ENCODE data around the gene CHMP2B. TPM values are rescaled to one million over a fixed set of nuclear protein-coding genes. Genes with fewer than 3 reads are reported as not detected.

CHMP2B gene
- total RNA-seq, 1 experiment from 2014 or later, result 39.3 TPM

DNA sequence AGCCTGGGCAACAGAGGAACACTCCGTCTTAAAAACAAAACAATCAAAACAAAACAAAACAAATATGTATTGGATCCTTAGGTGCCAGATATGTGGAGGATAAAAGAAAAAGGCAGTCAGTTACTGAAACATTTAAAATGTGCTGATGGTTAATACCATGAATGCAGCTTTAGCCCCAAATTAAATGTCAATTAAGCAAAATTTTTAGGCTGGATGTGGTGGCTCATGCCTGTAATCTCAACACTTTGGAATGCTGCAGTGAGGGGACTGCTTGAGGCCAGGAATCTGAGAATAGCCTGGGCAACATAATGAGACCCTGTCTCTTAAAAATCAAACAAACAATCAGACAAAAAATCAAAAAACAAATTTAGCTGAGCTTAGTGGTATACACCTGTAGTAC, 8.5 kb upstream of the CHMP2B start:
- no peak for DNase-seq
- Histone ChIP-seq H3K9me3 (ENCODE audit: control insufficient read depth, low read depth, low read length) (no peaks in the 10 kb centered on the region), H4K8ac (replicated peaks; ENCODE audit: insufficient read length, low read depth, low read length) (no peak overlapping the region), H4K91ac (ENCODE audit: insufficient read length, low read depth, low read length) (no peak overlapping the region), H3K4me1 (ENCODE audit: insufficient read depth, low read length) (no peaks in the 10 kb centered on the region), H3K4me2 (ENCODE audit: insufficient read depth, insufficient read length, low read length) (no peak overlapping the region), H2BK12ac (ENCODE audit: insufficient read length, low read depth, low read length) (no peak overlapping the region), H2BK15ac (ENCODE audit: low read depth, low read length) (no peak overlapping the region), H2BK120ac (ENCODE audit: low read depth, low read length, poor library complexity, severe bottlenecking) (no peak overlapping the region), H3K56ac (ENCODE audit: insufficient read length, low read depth, low read length) (no peak overlapping the region), H3K79me2 (ENCODE audit: insufficient read depth, low read length) (no peaks in the 10 kb centered on the region), H3T11ph (ENCODE audit: low read length) (no peak overlapping the region), H3K18ac (ENCODE audit: insufficient read length, low read depth, low read length) (no peak overlapping the region), H2AFZ (ENCODE audit: low read length) (no peak overlapping the region), H2BK5ac (ENCODE audit: insufficient read length, low read length) (no peak overlapping the region), H2AK5ac (ENCODE audit: insufficient read length, low read length) (no peak overlapping the region), H3K79me1 (ENCODE audit: insufficient read depth, low read depth, low read length, poor library complexity, severe bottlenecking) (no peaks in the 10 kb centered on the region), H3K4ac (ENCODE audit: low read depth, low read length) (no peak overlapping the region), H2BK20ac (ENCODE audit: low read depth, low read length, poor library complexity, severe bottlenecking) (no peak overlapping the region), H4K20me1 (ENCODE audit: control insufficient read depth, insufficient read depth, insufficient read length) (no peaks in the 10 kb centered on the region), H4K5ac (ENCODE audit: insufficient read length, low read depth, low read length) (no peak overlapping the region), H3K14ac (ENCODE audit: insufficient read depth, low read length) (no peak overlapping the region), H3K27ac (ENCODE audit: insufficient read length, low read depth, low read length) (no peak overlapping the region), H3K9ac (ENCODE audit: extremely low read depth, insufficient read length, low read length) (no peak overlapping the region), H3K23me2 (ENCODE audit: insufficient read length, low read depth, low read length, poor library complexity, severe bottlenecking) (no peaks in the 10 kb centered on the region), H3K23ac (ENCODE audit: insufficient read length, low read depth, low read length) (no peak overlapping the region), H3K27me3 (ENCODE audit: insufficient read depth, low read length) (no peaks in the 10 kb centered on the region)
- Mint-ChIP-seq H3K36me3 (ENCODE audit: insufficient read depth in 1 of 3, low read depth in 3 of 3) (0 out of 7 replicates have a peak, but pooled peaks cover 0 to 4% (median 0%) of the 10 kb centered on the region in 3 experiments), H3K4me3 (no peak overlapping the region), H3K9me3 (peaks cover 0 to 5% of the 10 kb centered on the region in 2 experiments; a peak in 4 of 5 replicates), H3K27ac (no peak overlapping the region), H3K27me3 (ENCODE audit: low read depth) (peaks cover 1% of the 10 kb centered on the region), H3K4me1 (no peaks in the 10 kb centered on the region)
- WGBS (ENCODE audit: extremely low coverage, insufficient read length, low lambda C conversion rate), result no CpG with 5 or more reads among the region's 1 CpG
- TF ChIP-seq, protein P1, sequence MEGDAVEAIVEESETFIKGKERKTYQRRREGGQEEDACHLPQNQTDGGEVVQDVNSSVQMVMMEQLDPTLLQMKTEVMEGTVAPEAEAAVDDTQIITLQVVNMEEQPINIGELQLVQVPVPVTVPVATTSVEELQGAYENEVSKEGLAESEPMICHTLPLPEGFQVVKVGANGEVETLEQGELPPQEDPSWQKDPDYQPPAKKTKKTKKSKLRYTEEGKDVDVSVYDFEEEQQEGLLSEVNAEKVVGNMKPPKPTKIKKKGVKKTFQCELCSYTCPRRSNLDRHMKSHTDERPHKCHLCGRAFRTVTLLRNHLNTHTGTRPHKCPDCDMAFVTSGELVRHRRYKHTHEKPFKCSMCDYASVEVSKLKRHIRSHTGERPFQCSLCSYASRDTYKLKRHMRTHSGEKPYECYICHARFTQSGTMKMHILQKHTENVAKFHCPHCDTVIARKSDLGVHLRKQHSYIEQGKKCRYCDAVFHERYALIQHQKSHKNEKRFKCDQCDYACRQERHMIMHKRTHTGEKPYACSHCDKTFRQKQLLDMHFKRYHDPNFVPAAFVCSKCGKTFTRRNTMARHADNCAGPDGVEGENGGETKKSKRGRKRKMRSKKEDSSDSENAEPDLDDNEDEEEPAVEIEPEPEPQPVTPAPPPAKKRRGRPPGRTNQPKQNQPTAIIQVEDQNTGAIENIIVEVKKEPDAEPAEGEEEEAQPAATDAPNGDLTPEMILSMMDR (conservative IDR thresholded peaks at IDR 0.05), result no peak
